IPS-15b (cell line): ENCODE data around the gene ARPC1A.
"Not testable (repeated sequence)": the region's sequence is repeated elsewhere in the genome, so short reads cannot be mapped to it uniquely, and the experiment has no call there.

Experiments
- H3K27me3 ChIP-seq: one replicate; pipeline ENCODE4 v1.6.1; 2013; ENCODE audit warnings: low read length; ENCODE audit not compliant: control insufficient read depth, insufficient read depth
- H3K36me3 ChIP-seq: one replicate; pipeline ENCODE4 v1.6.1; 2013; ENCODE audit warnings: low read length; ENCODE audit not compliant: control insufficient read depth, insufficient read depth
- H3K4me1 ChIP-seq: one replicate; pipeline ENCODE4 v1.6.1; 2013; ENCODE audit warnings: mild to moderate bottlenecking, low read length; ENCODE audit not compliant: control insufficient read depth, insufficient read depth
- H3K4me3 ChIP-seq: one replicate; pipeline ENCODE4 v1.5.1; 2013; ENCODE audit warnings: low read depth, low read length
- H3K9ac ChIP-seq: one replicate; pipeline ENCODE4 v1.6.1; 2013; ENCODE audit warnings: low read depth, mild to moderate bottlenecking, low read length
- H3K9me3 ChIP-seq: one replicate; pipeline ENCODE4 v1.6.1; 2013; ENCODE audit warnings: mild to moderate bottlenecking, low read length; ENCODE audit not compliant: control insufficient read depth, insufficient read depth

ARPC1A gene

GRCh38 chr7:99385564-99385963 lies 59.9 kb downstream of the ARPC1A start:
- no peak overlapping the region for H3K9ac ChIP-seq
- H3K4me3 ChIP-seq: no peak overlapping the region
- no peaks in the 10 kb centered on the region for H3K27me3 ChIP-seq
- no peaks in the 10 kb centered on the region for H3K9me3 ChIP-seq
- peaks cover under 1% of the 10 kb centered on the region for H3K4me1 ChIP-seq
- peaks cover 25% of the 10 kb centered on the region for H3K36me3 ChIP-seq

GRCh38 chr7:99386584-99387238 lies 61.0 kb downstream of the ARPC1A start:
- no peaks in the 10 kb centered on the region for H3K27me3 ChIP-seq
- H3K9ac ChIP-seq: no peak overlapping the region
- peaks cover 33% of the 10 kb centered on the region for H3K36me3 ChIP-seq
- H3K9me3 ChIP-seq: no peaks in the 10 kb centered on the region
- H3K4me1 ChIP-seq: no peaks in the 10 kb centered on the region
- H3K4me3 ChIP-seq: no peak overlapping the region

GRCh38 chr7:99387239-99387635 lies 61.5 kb downstream of the ARPC1A start:
- peaks cover 33% of the 10 kb centered on the region for H3K36me3 ChIP-seq
- not testable (repeated sequence) for H3K4me3 ChIP-seq, H3K27me3 ChIP-seq, H3K9me3 ChIP-seq, H3K4me1 ChIP-seq, H3K9ac ChIP-seq

- Histone ChIP-seq H3K4me1 (no peaks in the 10 kb centered on the region), H3K9me3 (no peaks in the 10 kb centered on the region)
These were observed 62.2 kb downstream of the ARPC1A start for GRCh38 chr7:99387912-99388311.

GRCh38 chr7:99389772-99390171 lies 64.1 kb downstream of the ARPC1A start:
- Histone ChIP-seq H3K4me1 (peaks cover 3% of the 10 kb centered on the region), H3K9ac (no peak overlapping the region), H3K9me3 (no peaks in the 10 kb centered on the region), H3K4me3 (no peak overlapping the region), H3K36me3 (peaks cover 33% of the 10 kb centered on the region), H3K27me3 (no peaks in the 10 kb centered on the region)

More at GRCh38 chr7:99387912-99388311, 62.2 kb downstream of the ARPC1A start:
- Histone ChIP-seq H3K4me3 (no peak overlapping the region), H3K9ac (no peak overlapping the region), H3K36me3 (peaks cover 33% of the 10 kb centered on the region), H3K27me3 (no peaks in the 10 kb centered on the region)

- no peaks in the 10 kb centered on the region for H3K27me3 ChIP-seq
- H3K9me3 ChIP-seq: no peaks in the 10 kb centered on the region
- peaks cover 30% of the 10 kb centered on the region for H3K36me3 ChIP-seq
- no peak overlapping the region for H3K9ac ChIP-seq
- no peak overlapping the region for H3K4me3 ChIP-seq
- peaks cover 3% of the 10 kb centered on the region for H3K4me1 ChIP-seq
These were observed 65.4 kb downstream of the ARPC1A start for GRCh38 chr7:99390941-99391602.

GRCh38 chr7:99392046-99392445 lies 66.3 kb downstream of the ARPC1A start:
- H3K9ac ChIP-seq: no peak overlapping the region
- peaks cover 3% of the 10 kb centered on the region for H3K4me1 ChIP-seq
- peaks cover 24% of the 10 kb centered on the region for H3K36me3 ChIP-seq
- H3K4me3 ChIP-seq: peak overlapping the region; percentile 96
- H3K27me3 ChIP-seq: no peaks in the 10 kb centered on the region
- H3K9me3 ChIP-seq: no peaks in the 10 kb centered on the region

- Histone ChIP-seq H3K9ac (peak overlapping the region; percentile 79), H3K4me3 (peak overlapping the region; percentile 96), H3K27me3 (no peaks in the 10 kb centered on the region), H3K36me3 (peaks cover 31% of the 10 kb centered on the region), H3K9me3 (no peaks in the 10 kb centered on the region), H3K4me1 (peaks cover 3% of the 10 kb centered on the region)
These were observed 67.1 kb downstream of the ARPC1A start for GRCh38 chr7:99392659-99393354.

- Histone ChIP-seq H3K9ac (peak overlapping the region; percentile 79), H3K9me3 (no peaks in the 10 kb centered on the region), H3K36me3 (peaks cover 29% of the 10 kb centered on the region), H3K4me3 (peak overlapping the region; percentile 96), H3K27me3 (no peaks in the 10 kb centered on the region), H3K4me1 (peaks cover 3% of the 10 kb centered on the region)
These were observed 67.9 kb downstream of the ARPC1A start for GRCh38 chr7:99393355-99394187.

GRCh38 chr7:99394188-99394502 lies 68.4 kb downstream of the ARPC1A start:
- peaks cover 3% of the 10 kb centered on the region for H3K4me1 ChIP-seq
- no peaks in the 10 kb centered on the region for H3K27me3 ChIP-seq
- peaks cover 29% of the 10 kb centered on the region for H3K36me3 ChIP-seq
- H3K4me3 ChIP-seq: no peak overlapping the region
- H3K9ac ChIP-seq: no peak overlapping the region
- H3K9me3 ChIP-seq: no peaks in the 10 kb centered on the region

- Histone ChIP-seq H3K4me1 (peaks cover 3% of the 10 kb centered on the region), H3K9me3 (no peaks in the 10 kb centered on the region), H3K9ac (no peak overlapping the region), H3K27me3 (no peaks in the 10 kb centered on the region), H3K36me3 (peaks cover 32% of the 10 kb centered on the region), H3K4me3 (no peak overlapping the region)
These were observed 70.1 kb downstream of the ARPC1A start for GRCh38 chr7:99395616-99396327.
